ENCODE measurements around the gene RALGAPB. TPM values are rescaled to one million over a fixed set of nuclear protein-coding genes. Genes with fewer than 3 reads are reported as not detected.
A peak's percentile ranks its signal among the peaks of the same experiment; 100 is the strongest.

The RALGAPB gene
- total and polyA plus RNA-seq, 2 of the 13 experiments (the other 11 are each of a cell fraction or from before 2014, with no cell fraction given): 17.6 to 30.6 TPM

DNA sequence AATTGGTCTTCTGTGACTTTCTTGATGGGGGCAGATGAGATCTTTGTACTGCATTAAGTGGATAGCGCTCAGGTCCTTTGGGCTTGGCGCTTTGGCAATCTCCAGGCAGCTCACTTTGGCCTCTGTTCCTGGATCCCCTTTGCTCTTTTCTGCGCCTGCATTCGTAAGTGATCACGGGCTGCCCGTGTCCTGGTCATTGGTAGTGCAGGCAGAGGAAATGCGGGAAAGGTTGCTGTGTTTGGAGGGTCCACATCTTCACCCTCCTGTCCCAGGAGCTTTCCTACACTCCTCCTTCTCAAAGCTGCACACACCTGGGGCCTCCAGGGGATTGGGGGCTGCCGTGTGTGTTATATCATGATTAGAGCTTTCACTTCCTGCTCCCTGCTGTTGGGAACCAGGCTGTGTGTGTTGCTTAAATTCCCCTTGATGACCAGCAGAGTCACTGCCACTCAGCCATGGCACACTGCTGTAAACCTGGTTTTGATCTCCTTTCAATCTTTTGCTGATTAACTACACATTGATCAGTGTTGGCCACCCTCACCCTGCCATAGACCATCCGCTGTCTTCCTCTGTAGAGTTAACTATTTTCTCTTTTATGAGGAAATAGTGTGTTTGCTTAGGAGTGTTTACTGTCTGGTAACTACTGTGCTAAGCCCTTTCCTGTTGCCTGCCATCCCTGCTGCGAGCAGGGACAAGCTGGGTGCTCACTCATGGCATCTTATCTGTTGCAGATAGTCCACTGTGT is 24.5 kb upstream of the RALGAPB start (continued):
- TF ChIP-seq, protein P1, sequence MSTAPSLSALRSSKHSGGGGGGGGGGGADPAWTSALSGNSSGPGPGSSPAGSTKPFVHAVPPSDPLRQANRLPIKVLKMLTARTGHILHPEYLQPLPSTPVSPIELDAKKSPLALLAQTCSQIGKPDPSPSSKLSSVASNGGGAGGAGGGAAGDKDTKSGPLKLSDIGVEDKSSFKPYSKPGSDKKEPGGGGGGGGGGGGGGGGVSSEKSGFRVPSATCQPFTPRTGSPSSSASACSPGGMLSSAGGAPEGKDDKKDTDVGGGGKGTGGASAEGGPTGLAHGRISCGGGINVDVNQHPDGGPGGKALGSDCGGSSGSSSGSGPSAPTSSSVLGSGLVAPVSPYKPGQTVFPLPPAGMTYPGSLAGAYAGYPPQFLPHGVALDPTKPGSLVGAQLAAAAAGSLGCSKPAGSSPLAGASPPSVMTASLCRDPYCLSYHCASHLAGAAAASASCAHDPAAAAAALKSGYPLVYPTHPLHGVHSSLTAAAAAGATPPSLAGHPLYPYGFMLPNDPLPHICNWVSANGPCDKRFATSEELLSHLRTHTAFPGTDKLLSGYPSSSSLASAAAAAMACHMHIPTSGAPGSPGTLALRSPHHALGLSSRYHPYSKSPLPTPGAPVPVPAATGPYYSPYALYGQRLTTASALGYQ (CRISPR knock-in tag; IDR thresholded peaks at IDR 0.05): no peak
- TF ChIP-seq, protein P2, sequence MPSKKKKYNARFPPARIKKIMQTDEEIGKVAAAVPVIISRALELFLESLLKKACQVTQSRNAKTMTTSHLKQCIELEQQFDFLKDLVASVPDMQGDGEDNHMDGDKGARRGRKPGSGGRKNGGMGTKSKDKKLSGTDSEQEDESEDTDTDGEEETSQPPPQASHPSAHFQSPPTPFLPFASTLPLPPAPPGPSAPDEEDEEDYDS (CRISPR knock-in tag; IDR thresholded peaks at IDR 0.05): peak; percentile 57; the same call in 1 of the 2 replicates
- TF ChIP-seq ZMYM4 (CRISPR knock-in tag; IDR thresholded peaks at IDR 0.05) (peak; percentile 63; the same call in 1 of the 2 replicates), ZSCAN12 (CRISPR knock-in tag; IDR thresholded peaks at IDR 0.05) (no peak), FOXO1 (CRISPR knock-in tag; IDR thresholded peaks at IDR 0.05) (peak; percentile 88), ZNF790 (CRISPR knock-in tag; IDR thresholded peaks at IDR 0.05; ENCODE audit: borderline replicate concordance) (0 out of 2 replicates have a peak, but pooled peaks have one; percentile 48), JDP2 (CRISPR knock-in tag; IDR thresholded peaks at IDR 0.05; ENCODE audit: borderline replicate concordance) (no peak), ZNF614 (CRISPR knock-in tag; IDR thresholded peaks at IDR 0.05; ENCODE audit: borderline replicate concordance) (peak; percentile 50), KDM1A (CRISPR knock-in tag; IDR thresholded peaks at IDR 0.05) (no peak), NR2F1 (CRISPR knock-in tag; IDR thresholded peaks at IDR 0.05) (no peak), ZBTB20 (CRISPR knock-in tag; IDR thresholded peaks at IDR 0.05; ENCODE audit: borderline replicate concordance, low read depth) (no peak), ZNF224 (CRISPR knock-in tag; IDR thresholded peaks at IDR 0.05) (no peak), FLYWCH1 (CRISPR knock-in tag; IDR thresholded peaks at IDR 0.05) (no peak)
- TF ChIP-seq, protein P3, sequence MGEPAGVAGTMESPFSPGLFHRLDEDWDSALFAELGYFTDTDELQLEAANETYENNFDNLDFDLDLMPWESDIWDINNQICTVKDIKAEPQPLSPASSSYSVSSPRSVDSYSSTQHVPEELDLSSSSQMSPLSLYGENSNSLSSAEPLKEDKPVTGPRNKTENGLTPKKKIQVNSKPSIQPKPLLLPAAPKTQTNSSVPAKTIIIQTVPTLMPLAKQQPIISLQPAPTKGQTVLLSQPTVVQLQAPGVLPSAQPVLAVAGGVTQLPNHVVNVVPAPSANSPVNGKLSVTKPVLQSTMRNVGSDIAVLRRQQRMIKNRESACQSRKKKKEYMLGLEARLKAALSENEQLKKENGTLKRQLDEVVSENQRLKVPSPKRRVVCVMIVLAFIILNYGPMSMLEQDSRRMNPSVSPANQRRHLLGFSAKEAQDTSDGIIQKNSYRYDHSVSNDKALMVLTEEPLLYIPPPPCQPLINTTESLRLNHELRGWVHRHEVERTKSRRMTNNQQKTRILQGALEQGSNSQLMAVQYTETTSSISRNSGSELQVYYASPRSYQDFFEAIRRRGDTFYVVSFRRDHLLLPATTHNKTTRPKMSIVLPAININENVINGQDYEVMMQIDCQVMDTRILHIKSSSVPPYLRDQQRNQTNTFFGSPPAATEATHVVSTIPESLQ (CRISPR knock-in tag; conservative IDR thresholded peaks at IDR 0.05): no peak
- TF ChIP-seq, protein P4, sequence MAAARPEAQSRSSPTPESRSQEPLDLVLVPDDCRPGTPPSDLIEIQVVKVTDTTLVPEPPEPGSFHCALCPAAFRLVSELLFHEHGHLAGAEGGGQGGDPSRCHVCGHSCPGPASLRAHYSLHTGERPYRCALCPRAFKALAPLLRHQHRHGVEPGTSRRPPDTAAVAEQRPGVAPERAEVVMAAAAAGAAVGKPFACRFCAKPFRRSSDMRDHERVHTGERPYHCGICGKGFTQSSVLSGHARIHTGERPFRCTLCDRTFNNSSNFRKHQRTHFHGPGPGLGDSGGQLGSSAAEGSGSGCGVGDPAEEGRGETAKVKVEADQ (CRISPR knock-in tag; IDR thresholded peaks at IDR 0.05; ENCODE audit: borderline replicate concordance): 0 out of 2 replicates have a peak, but pooled peaks have one; percentile 65
- TF ChIP-seq, protein P5, sequence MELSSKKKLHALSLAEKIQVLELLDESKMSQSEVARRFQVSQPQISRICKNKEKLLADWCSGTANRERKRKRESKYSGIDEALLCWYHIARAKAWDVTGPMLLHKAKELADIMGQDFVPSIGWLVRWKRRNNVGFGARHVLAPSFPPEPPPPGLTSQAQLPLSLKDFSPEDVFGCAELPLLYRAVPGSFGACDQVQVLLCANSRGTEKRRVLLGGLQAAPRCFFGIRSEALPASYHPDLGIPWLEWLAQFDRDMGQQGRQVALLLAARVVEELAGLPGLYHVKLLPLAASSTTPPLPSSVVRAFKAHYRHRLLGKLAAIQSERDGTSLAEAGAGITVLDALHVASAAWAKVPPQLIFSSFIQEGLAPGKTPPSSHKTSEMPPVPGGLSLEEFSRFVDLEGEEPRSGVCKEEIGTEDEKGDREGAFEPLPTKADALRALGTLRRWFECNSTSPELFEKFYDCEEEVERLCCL (CRISPR knock-in tag; IDR thresholded peaks at IDR 0.05; ENCODE audit: borderline replicate concordance): no peak
- TF ChIP-seq, protein P6, sequence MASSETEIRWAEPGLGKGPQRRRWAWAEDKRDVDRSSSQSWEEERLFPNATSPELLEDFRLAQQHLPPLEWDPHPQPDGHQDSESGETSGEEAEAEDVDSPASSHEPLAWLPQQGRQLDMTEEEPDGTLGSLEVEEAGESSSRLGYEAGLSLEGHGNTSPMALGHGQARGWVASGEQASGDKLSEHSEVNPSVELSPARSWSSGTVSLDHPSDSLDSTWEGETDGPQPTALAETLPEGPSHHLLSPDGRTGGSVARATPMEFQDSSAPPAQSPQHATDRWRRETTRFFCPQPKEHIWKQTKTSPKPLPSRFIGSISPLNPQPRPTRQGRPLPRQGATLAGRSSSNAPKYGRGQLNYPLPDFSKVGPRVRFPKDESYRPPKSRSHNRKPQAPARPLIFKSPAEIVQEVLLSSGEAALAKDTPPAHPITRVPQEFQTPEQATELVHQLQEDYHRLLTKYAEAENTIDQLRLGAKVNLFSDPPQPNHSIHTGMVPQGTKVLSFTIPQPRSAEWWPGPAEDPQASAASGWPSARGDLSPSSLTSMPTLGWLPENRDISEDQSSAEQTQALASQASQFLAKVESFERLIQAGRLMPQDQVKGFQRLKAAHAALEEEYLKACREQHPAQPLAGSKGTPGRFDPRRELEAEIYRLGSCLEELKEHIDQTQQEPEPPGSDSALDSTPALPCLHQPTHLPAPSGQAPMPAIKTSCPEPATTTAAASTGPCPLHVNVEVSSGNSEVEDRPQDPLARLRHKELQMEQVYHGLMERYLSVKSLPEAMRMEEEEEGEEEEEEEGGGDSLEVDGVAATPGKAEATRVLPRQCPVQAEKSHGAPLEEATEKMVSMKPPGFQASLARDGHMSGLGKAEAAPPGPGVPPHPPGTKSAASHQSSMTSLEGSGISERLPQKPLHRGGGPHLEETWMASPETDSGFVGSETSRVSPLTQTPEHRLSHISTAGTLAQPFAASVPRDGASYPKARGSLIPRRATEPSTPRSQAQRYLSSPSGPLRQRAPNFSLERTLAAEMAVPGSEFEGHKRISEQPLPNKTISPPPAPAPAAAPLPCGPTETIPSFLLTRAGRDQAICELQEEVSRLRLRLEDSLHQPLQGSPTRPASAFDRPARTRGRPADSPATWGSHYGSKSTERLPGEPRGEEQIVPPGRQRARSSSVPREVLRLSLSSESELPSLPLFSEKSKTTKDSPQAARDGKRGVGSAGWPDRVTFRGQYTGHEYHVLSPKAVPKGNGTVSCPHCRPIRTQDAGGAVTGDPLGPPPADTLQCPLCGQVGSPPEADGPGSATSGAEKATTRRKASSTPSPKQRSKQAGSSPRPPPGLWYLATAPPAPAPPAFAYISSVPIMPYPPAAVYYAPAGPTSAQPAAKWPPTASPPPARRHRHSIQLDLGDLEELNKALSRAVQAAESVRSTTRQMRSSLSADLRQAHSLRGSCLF (CRISPR knock-in tag; IDR thresholded peaks at IDR 0.05; ENCODE audit: borderline replicate concordance): no peak
